ENCODE measurements around the gene TRA2A.
"Not testable (repeated sequence)": the region's sequence is repeated elsewhere in the genome, so short reads cannot be mapped to it uniquely, and the experiment has no call there.

TRA2A gene

DNA sequence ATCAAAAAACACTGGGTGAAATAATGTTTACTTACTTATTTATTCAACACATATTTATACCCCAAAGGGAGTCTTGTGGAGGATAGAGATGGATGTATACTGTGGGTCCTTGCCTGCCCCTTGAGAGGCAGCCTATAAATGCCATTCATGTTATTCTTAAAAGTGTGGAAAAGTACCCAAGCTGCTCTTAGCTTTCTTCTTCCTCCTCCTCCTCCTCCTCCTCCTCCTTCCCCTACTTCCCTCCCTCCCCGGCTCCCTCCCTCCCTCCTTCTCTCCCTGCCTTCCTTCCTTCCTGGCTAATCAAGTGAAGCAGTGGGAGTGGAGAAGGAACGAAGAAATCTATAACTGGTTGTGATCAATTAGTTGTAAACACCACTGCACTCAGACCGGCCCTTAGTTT, 40.3 kb downstream of the TRA2A start:
- Histone ChIP-seq H3K9me3 (ENCODE audit: control insufficient read depth, low read length) (no peaks in the 10 kb centered on the region), H3K27me3 (replicated peaks; ENCODE audit: control insufficient read depth, insufficient read depth, low read length) (no peaks in the 10 kb centered on the region), H3K4me3 (ENCODE audit: low read length) (peak overlapping the region; percentile 85), H3K36me3 (ENCODE audit: control insufficient read depth, insufficient read depth, low read length, severe bottlenecking) (no peaks in the 10 kb centered on the region), H3K9ac (ENCODE audit: low read length) (no peak overlapping the region), H3K4me1 (ENCODE audit: control insufficient read depth, insufficient read depth, low read length) (peaks cover 6% of the 10 kb centered on the region)
- no peak for DNase-seq (ENCODE audit: low read depth)

DNA sequence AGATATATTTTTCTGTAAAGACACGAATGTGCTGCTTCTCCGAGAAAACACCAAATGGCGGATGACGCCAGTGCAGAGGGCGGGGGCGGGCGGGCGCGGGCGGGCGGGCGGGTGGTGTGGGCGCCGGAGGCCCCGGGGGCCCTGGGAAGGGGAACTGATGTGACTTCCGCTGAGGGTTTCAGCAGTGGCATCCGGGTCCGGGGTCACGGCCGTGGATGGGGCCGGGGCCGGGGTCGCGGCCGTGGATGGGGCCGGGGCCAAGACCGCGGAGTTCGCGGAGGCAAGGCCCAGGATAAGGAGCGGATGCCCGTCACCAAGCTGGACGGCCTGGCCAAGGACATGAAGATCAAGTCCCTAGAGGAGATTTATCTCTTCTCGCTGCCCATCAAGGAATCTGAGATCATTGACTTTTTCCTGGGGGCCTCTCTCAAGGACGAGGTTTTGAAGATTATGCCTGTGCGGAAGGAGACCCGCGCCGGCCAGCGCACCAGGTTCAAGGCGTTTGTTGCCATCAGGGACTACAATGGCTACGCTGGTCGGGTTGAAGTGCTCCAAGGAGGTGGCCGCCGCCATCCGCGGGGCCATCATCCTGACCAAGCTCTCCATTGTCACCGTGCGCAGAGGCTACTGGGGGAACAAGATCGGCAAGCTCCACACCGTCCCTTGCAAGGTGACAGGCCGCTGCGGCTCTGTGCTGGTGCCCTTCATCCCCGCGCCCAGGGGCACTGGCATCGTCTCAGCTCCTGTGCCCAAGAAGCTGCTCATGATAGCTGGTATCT, 41.2 kb downstream of the TRA2A start:
- peak; percentile 47 for DNase-seq (ENCODE audit: low read depth)
- no peaks in the 10 kb centered on the region for H3K9me3 ChIP-seq (ENCODE audit: control insufficient read depth, low read length)
- H3K4me3 ChIP-seq (ENCODE audit: low read length), result peak overlapping the region; percentile 85
- H3K36me3 ChIP-seq (ENCODE audit: control insufficient read depth, insufficient read depth, low read length, severe bottlenecking), result no peaks in the 10 kb centered on the region
- peaks cover 6% of the 10 kb centered on the region for H3K4me1 ChIP-seq (ENCODE audit: control insufficient read depth, insufficient read depth, low read length)
- no peaks in the 10 kb centered on the region for H3K27me3 ChIP-seq (replicated peaks; ENCODE audit: control insufficient read depth, insufficient read depth, low read length)
- H3K9ac ChIP-seq (ENCODE audit: low read length), result peak overlapping the region; percentile 82

DNA sequence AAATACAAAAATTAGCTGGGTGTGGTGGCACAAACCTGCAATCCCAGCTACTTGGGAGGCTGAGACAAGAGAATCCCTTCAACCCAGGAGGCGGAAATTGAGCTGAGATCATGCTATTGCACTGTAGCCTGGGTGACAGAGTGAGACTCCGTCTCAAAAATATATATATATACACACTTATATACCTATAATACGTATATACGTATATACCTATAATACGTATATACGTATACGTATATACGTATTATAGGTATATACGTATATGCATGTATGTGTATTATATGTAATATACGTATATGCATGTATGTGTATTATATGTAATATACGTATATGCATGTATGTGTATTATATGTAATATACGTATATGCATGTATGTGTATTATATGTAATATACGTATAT, 43.1 kb downstream of the TRA2A start:
- not testable (repeated sequence) for H3K36me3 ChIP-seq (ENCODE audit: control insufficient read depth, insufficient read depth, low read length, severe bottlenecking); H3K9ac ChIP-seq (ENCODE audit: low read length); DNase-seq (ENCODE audit: low read depth); H3K27me3 ChIP-seq (replicated peaks; ENCODE audit: control insufficient read depth, insufficient read depth, low read length); H3K4me1 ChIP-seq (ENCODE audit: control insufficient read depth, insufficient read depth, low read length); H3K9me3 ChIP-seq (ENCODE audit: control insufficient read depth, low read length); H3K4me3 ChIP-seq (ENCODE audit: low read length)

DNA sequence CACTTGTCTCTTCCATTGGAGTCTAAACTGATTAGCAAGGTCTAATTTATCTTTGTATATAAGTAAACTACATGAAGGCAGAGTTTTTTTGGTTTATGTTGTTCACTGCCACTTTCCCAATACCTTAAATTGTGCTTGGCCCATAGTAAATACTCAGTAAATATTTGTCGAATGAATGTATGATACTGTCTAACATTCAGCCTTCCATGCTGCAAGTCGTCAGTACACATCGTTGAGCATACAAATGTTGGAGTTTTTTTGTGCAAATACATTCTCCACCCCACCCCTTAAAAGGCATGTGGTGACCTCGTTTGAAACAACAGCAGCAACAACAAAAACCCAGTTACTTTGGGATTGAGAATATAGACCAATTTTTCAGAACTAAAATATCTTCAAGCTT, 44.1 kb downstream of the TRA2A start:
- no peak for DNase-seq (ENCODE audit: low read depth)
- Histone ChIP-seq H3K9ac (ENCODE audit: low read length) (no peak overlapping the region), H3K27me3 (replicated peaks; ENCODE audit: control insufficient read depth, insufficient read depth, low read length) (no peaks in the 10 kb centered on the region), H3K4me3 (ENCODE audit: low read length) (no peak overlapping the region), H3K9me3 (ENCODE audit: control insufficient read depth, low read length) (no peaks in the 10 kb centered on the region), H3K36me3 (ENCODE audit: control insufficient read depth, insufficient read depth, low read length, severe bottlenecking) (no peaks in the 10 kb centered on the region), H3K4me1 (ENCODE audit: control insufficient read depth, insufficient read depth, low read length) (peaks cover 6% of the 10 kb centered on the region)

DNA sequence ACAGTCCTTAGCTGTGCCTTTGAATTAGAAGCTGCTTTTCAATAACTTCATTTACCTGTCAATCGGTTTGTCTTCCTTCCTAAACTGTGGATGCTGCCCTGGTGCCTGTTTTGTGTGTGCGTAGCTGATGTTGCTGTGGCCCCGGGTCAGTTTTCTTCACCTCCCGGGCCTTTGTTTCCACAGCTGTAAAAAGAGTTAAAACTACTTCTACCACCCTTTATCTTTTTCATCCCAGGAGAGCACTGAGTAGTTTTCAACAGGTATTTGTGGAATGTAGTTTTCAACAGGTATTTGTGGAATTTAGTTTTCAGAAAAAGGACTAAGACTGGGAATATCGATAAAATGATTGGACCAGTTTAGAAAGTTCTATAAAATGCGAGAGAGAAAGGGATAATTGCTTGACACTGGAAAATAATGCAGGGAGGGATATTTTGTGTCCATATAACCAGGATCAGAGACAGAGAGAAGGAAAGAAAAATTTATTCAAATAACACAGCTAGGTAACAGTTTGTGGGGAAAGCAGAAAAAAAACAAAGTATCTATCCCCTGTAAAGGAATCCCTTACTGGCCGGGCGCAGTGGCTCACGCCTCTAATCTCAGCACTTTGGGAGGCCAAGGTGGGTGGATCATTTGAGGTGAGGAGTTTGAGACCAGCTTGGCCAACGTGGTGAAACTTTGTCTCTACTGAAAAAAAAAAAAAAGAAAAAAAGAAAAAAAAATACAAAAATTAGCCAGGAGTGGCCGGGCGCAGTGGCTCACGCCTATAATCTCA, 45.6 kb downstream of the TRA2A start:
- no peaks in the 10 kb centered on the region for H3K27me3 ChIP-seq (replicated peaks; ENCODE audit: control insufficient read depth, insufficient read depth, low read length)
- H3K9ac ChIP-seq (ENCODE audit: low read length), result no peak overlapping the region
- peaks cover 4% of the 10 kb centered on the region for H3K4me1 ChIP-seq (ENCODE audit: control insufficient read depth, insufficient read depth, low read length)
- H3K36me3 ChIP-seq (ENCODE audit: control insufficient read depth, insufficient read depth, low read length, severe bottlenecking), result no peaks in the 10 kb centered on the region
- no peaks in the 10 kb centered on the region for H3K9me3 ChIP-seq (ENCODE audit: control insufficient read depth, low read length)
- no peak overlapping the region for H3K4me3 ChIP-seq (ENCODE audit: low read length)
- DNase-seq (ENCODE audit: low read depth), result no peak

DNA sequence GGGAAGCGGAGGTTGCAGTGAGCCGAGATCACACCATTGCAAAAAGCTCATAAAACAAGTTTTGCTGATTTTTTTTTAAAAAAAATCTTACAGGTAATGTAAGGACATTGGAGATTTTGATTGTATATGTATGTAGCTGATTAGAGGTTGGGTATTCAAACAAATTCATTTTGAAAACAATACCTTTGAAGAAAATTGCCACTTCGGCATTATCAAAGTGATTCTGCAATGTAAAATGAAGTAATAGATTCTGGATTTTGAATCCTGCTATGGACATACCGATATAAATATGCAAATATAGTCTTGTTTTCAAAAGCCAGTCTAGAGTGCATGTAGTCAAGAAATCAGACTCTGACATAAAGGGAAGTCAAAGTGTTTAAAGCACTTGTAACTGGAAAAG, 49.1 kb downstream of the TRA2A start:
- no peaks in the 10 kb centered on the region for H3K36me3 ChIP-seq (ENCODE audit: control insufficient read depth, insufficient read depth, low read length, severe bottlenecking)
- H3K27me3 ChIP-seq (replicated peaks; ENCODE audit: control insufficient read depth, insufficient read depth, low read length), result peaks cover 21% of the 10 kb centered on the region
- no peak for DNase-seq (ENCODE audit: low read depth)
- H3K4me3 ChIP-seq (ENCODE audit: low read length), result no peak overlapping the region
- no peaks in the 10 kb centered on the region for H3K9me3 ChIP-seq (ENCODE audit: control insufficient read depth, low read length)
- H3K4me1 ChIP-seq (ENCODE audit: control insufficient read depth, insufficient read depth, low read length), result no peaks in the 10 kb centered on the region
- H3K9ac ChIP-seq (ENCODE audit: low read length), result no peak overlapping the region

DNA sequence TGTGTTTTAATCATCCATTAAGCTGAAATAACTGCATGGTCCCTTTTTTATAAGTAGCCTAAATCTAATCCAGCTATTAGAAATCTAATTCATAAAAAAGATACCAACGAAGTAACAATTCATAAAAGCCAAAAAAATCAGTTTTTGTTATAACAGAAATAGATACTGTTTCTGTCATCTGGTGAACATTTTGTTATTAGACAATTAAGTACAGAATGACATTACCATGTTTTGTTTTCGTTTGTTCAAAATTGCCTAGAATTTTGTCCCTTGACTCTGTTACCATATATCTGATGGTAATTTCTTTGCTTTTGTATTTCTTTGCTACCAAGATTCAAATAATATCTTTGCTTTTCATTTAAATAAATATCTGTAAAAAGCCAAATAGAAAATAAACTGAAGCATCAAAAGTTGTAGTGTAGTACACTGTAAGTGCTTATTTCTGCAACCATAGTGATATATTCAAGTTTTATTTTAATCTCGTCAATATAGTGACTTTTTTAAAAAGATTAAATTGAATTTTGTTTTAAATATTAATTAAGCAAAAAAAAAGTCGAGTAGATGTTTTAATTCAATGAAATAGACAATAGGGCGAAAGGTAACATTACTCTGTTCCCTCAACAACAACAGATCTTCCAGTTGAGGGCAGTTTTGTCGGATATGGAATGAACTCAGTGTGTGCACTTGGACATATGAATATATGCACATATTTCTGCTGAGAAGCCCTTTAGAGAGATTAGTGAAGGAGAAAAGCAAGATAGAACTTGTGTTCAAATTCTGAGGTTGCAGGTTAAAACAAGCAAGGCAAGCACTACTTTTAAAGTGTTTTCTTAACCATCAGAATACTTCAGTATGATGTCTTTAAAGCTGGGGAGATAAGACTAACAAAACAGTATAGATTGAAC, 53.6 kb downstream of the TRA2A start:
- Histone ChIP-seq H3K27me3 (replicated peaks; ENCODE audit: control insufficient read depth, insufficient read depth, low read length) (peaks cover 54% of the 10 kb centered on the region), H3K9ac (ENCODE audit: low read length) (no peak overlapping the region), H3K9me3 (ENCODE audit: control insufficient read depth, low read length) (no peaks in the 10 kb centered on the region), H3K4me1 (ENCODE audit: control insufficient read depth, insufficient read depth, low read length) (peaks cover 5% of the 10 kb centered on the region), H3K4me3 (ENCODE audit: low read length) (no peak overlapping the region), H3K36me3 (ENCODE audit: control insufficient read depth, insufficient read depth, low read length, severe bottlenecking) (no peaks in the 10 kb centered on the region)
- no peak for DNase-seq (ENCODE audit: low read depth)

DNA sequence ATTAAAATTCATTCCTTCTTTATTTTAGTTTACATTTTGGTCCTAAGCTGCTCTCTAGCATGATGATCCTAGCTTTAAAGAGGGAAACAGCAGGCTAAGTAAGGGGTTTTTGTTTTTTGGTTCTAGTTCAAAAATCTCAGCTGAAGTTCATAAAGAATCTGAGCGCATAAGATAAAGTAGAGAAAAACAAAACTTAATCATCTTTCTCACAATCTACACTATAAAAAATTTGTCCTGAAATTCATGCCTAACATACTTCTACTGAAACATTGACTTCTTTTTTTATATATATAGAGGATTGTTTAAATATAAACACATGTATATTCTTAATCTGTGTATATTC, 54.7 kb downstream of the TRA2A start:
- Histone ChIP-seq H3K36me3 (ENCODE audit: control insufficient read depth, insufficient read depth, low read length, severe bottlenecking) (no peaks in the 10 kb centered on the region), H3K27me3 (replicated peaks; ENCODE audit: control insufficient read depth, insufficient read depth, low read length) (peaks cover 54% of the 10 kb centered on the region), H3K4me1 (ENCODE audit: control insufficient read depth, insufficient read depth, low read length) (peaks cover 5% of the 10 kb centered on the region), H3K9me3 (ENCODE audit: control insufficient read depth, low read length) (no peaks in the 10 kb centered on the region), H3K4me3 (ENCODE audit: low read length) (no peak overlapping the region), H3K9ac (ENCODE audit: low read length) (no peak overlapping the region)
- DNase-seq (ENCODE audit: low read depth), result no peak

DNA sequence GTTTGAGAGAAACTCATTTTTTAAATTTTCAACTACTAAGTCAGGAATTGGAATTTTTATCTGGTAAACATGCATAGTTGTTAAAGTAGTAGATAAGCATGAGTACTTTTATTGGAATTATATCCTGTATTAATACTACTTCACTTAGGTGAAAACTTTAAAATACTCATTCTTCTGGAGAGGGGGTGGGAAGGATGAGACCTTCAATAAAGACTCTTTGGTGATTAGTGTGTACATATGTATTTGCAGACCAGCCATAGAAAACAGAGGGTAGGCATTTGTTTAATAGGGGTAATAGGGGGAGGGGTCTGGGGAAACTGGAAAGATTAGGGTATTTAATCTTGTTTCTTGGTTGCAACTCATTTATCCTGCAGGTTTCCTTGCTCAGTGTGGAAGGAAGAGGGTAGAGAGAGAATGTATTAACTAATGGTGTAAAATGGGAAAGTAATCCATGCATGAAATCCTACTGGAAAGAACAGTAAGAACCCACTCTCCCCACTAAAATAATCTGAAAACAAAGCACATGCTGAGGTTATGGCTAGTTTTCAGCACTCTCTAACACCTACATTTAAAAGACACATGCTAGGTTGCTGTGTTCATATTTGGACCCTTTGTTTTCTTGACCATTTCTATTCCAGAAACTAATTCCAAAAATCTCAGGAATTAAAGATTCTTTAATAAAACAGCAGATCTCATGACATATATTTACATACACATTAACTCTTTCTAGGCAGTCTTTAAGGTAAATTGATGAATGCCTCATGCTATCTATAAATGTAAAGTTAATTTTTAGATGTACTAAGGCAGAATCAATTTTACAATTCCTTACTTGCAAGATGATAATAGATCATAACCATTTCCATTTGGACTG, 55.3 kb downstream of the TRA2A start:
- Histone ChIP-seq H3K4me3 (ENCODE audit: low read length) (no peak overlapping the region), H3K9ac (ENCODE audit: low read length) (no peak overlapping the region), H3K36me3 (ENCODE audit: control insufficient read depth, insufficient read depth, low read length, severe bottlenecking) (no peaks in the 10 kb centered on the region), H3K4me1 (ENCODE audit: control insufficient read depth, insufficient read depth, low read length) (peaks cover 5% of the 10 kb centered on the region), H3K9me3 (ENCODE audit: control insufficient read depth, low read length) (no peaks in the 10 kb centered on the region), H3K27me3 (replicated peaks; ENCODE audit: control insufficient read depth, insufficient read depth, low read length) (peaks cover 54% of the 10 kb centered on the region)
- no peak for DNase-seq (ENCODE audit: low read depth)

DNA sequence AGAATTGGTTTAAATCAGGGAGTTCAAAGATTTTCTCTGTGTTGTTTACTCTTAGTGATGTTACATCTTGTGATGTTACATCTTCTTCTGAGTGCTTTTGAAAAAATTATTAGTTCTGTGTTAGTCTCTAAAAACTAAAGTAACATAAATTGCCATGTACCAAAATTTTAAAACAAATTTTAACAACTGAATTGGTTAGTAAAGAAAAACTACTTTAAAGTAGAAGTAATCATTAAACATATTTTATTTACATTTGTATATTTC, 56.3 kb downstream of the TRA2A start:
- H3K4me3 ChIP-seq (ENCODE audit: low read length), result no peak overlapping the region
- no peaks in the 10 kb centered on the region for H3K36me3 ChIP-seq (ENCODE audit: control insufficient read depth, insufficient read depth, low read length, severe bottlenecking)
- H3K4me1 ChIP-seq (ENCODE audit: control insufficient read depth, insufficient read depth, low read length), result peaks cover 8% of the 10 kb centered on the region
- H3K9me3 ChIP-seq (ENCODE audit: control insufficient read depth, low read length), result no peaks in the 10 kb centered on the region
- no peak for DNase-seq (ENCODE audit: low read depth)
- no peak overlapping the region for H3K9ac ChIP-seq (ENCODE audit: low read length)
- peaks cover 55% of the 10 kb centered on the region for H3K27me3 ChIP-seq (replicated peaks; ENCODE audit: control insufficient read depth, insufficient read depth, low read length)
